Anterior cingulate cortex (tissue), 58 donors: Measurements from ENCODE around the gene QTRT2.

Experiments
- DNase-seq, 58 donors: peaks; one replicate each; lab custom pipeline; 2025; lab: John Stamatoyannopoulos, UW

QTRT2 gene

GRCh38 chr3:114076711-114077110, 20.2 kb downstream of the QTRT2 start:
- no peak for DNase-seq

- no peak for DNase-seq
Observed at GRCh38 chr3:114078126-114078525, 21.6 kb downstream of the QTRT2 start.

- DNase-seq = no peak
Observed at GRCh38 chr3:114079761-114080160, 23.2 kb downstream of the QTRT2 start.

GRCh38 chr3:114080201-114080600, 23.7 kb downstream of the QTRT2 start:
- DNase-seq = no peak

- DNase-seq = no peak
Observed at GRCh38 chr3:114081037-114081436, 24.5 kb downstream of the QTRT2 start.

- no peak for DNase-seq
Observed at GRCh38 chr3:114083112-114083511, 26.6 kb downstream of the QTRT2 start.

- DNase-seq = no peak
Observed at GRCh38 chr3:114086356-114086755, 29.8 kb downstream of the QTRT2 start.

GRCh38 chr3:114089675-114090074, 33.1 kb downstream of the QTRT2 start:
- DNase-seq = no peak

- DNase-seq = peak in 1 of 58 donors; percentile 0
Observed at GRCh38 chr3:114092151-114093015, 35.8 kb downstream of the QTRT2 start.

- DNase-seq = no peak
Observed at GRCh38 chr3:114093016-114093380, 36.5 kb downstream of the QTRT2 start.

GRCh38 chr3:114093596-114093995, 37.1 kb downstream of the QTRT2 start:
- DNase-seq = peak in 1 of 58 donors; percentile 4

- DNase-seq = no peak
Observed at GRCh38 chr3:114095796-114096195, 39.3 kb downstream of the QTRT2 start.

- DNase-seq = no peak
Observed at GRCh38 chr3:114101101-114101500, 44.6 kb downstream of the QTRT2 start.

- DNase-seq = no peak
Observed at GRCh38 chr3:114103181-114103580, 46.6 kb downstream of the QTRT2 start.

- DNase-seq = no peak
Observed at GRCh38 chr3:114103858-114104257, 47.3 kb downstream of the QTRT2 start.

GRCh38 chr3:114104414-114104813, 47.9 kb downstream of the QTRT2 start:
- DNase-seq = no peak

- no peak for DNase-seq
Observed at GRCh38 chr3:114108137-114108536, 51.6 kb downstream of the QTRT2 start.

GRCh38 chr3:114110439-114110838, 53.9 kb downstream of the QTRT2 start:
- no peak for DNase-seq

- no peak for DNase-seq
Observed at GRCh38 chr3:114111060-114111770, 54.7 kb downstream of the QTRT2 start.

GRCh38 chr3:114112696-114113095, 56.2 kb downstream of the QTRT2 start:
- DNase-seq = no peak

GRCh38 chr3:114114719-114115118, 58.2 kb downstream of the QTRT2 start:
- DNase-seq = no peak

- no peak for DNase-seq
Observed at GRCh38 chr3:114115143-114115542, 58.6 kb downstream of the QTRT2 start.
